Activated T-cell treated with anti-CD3 and anti-CD28 coated beads, Interleukin-2, amount 50 U/mL, for 24 hours (primary cell): Measurements from ENCODE around the gene LEMD2.

Experiments used
- DNase-seq: peaks from one replicate; pipeline ENCODE4 v3.0.0-alpha.2; 2020
- H3K27ac Mint-ChIP-seq: 2 replicates; pipeline ENCODE4 v1.8.0; 2020; ENCODE audit warnings: mild to moderate bottlenecking, mixed read lengths
- H3K27me3 Mint-ChIP-seq: 2 replicates; pipeline ENCODE4 v1.8.0; 2020; ENCODE audit warnings: mixed read lengths
- H3K36me3 Mint-ChIP-seq: 2 replicates; pipeline ENCODE4 v1.8.0; 2020; ENCODE audit warnings: low read depth, mixed read lengths
- H3K4me1 Mint-ChIP-seq: 2 replicates; pipeline ENCODE4 v1.8.0; 2020; ENCODE audit warnings: low read depth, mixed read lengths
- H3K4me3 Mint-ChIP-seq: 2 replicates; pipeline ENCODE4 v1.8.0; 2020; ENCODE audit warnings: mild to moderate bottlenecking, moderate library complexity, mixed read lengths
- H3K9me3 Mint-ChIP-seq: 2 replicates; pipeline ENCODE4 v1.8.0; 2020; ENCODE audit warnings: mixed read lengths

Gene LEMD2

DNA sequence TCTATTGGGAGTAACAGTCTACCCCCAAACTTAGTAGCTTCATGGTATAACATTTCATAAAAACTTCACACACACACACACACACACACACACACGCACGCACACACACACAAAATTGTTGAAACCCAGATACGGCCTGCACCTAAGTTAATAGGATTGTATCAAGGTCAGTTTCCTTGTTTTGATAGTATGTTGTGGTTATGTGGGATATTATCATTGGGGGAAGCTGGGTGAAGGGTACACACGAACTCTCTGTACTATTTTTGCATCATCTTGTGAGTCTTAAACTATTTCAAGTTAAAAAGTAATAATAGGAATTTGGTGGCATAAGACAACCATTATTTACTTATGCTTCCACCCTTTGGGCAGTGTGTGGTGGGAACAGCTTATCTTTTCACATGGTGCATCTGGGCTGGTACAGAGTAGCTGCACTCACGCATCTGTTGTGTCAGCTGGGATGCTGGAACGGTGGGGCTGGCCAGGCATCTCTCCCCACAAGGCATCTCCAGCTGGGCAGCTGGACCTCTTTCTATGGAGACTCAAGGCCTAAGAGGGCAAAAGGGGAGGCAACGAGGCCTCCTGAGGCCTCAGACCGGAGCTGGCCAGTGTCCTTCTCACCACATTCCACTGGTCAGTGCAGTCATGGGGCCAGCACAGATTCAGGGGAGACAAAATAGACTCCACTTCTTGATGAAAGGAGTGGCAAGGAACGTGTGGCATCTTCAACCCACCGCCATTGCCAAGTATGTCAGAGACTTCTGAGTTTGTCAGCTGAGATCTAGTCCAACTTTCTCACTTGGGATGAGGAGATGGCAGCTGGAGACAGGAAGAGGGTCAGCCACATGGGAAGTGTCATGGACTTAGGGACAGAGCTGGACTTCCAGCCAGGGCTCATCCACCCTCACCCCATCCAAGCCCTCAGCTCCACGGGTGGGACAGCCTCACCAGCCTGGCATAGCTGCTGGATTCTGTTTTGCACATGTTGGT is 21.7 kb downstream of the LEMD2 start:
- H3K36me3 Mint-ChIP-seq, result peaks cover 4% of the 10 kb centered on the region
- H3K27ac Mint-ChIP-seq, result no peak overlapping the region
- peaks cover 10% of the 10 kb centered on the region for H3K4me1 Mint-ChIP-seq
- no peak overlapping the region for H3K4me3 Mint-ChIP-seq
- H3K27me3 Mint-ChIP-seq, result peaks cover 10% of the 10 kb centered on the region
- H3K9me3 Mint-ChIP-seq, result no peaks in the 10 kb centered on the region
- no peak for DNase-seq

GRCh38 chr6:33765368-33765767 is 23.6 kb downstream of the LEMD2 start:
- H3K27me3 Mint-ChIP-seq, result peaks cover 10% of the 10 kb centered on the region
- DNase-seq, result no peak
- no peaks in the 10 kb centered on the region for H3K36me3 Mint-ChIP-seq
- peaks cover 2% of the 10 kb centered on the region for H3K4me1 Mint-ChIP-seq
- H3K9me3 Mint-ChIP-seq, result no peaks in the 10 kb centered on the region
- no peak overlapping the region for H3K27ac Mint-ChIP-seq
- no peak overlapping the region for H3K4me3 Mint-ChIP-seq

DNA sequence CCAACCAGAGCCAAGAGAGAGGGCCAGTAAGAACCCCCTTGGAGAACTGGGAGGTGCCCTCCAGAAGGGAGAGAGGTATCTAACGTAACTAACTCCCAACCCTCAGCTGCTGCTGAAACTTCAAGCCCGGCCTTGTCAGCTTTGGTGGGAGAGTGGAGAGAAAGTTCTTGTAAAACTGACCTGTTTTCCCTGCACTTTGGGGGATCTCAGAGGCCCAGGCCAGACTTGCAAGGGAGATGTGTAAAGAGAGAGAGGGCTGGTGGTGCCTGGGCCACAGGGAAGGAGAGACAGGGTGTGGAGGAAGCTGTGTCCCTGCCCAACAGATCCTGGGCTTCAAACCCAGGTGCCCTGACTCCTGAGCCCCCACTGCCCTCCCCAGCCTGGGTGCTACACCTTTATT is 24.9 kb downstream of the LEMD2 start:
- Mint-ChIP-seq H3K9me3 (no peaks in the 10 kb centered on the region), H3K36me3 (no peaks in the 10 kb centered on the region), H3K4me1 (peaks cover 2% of the 10 kb centered on the region), H3K27ac (no peak overlapping the region), H3K4me3 (no peak overlapping the region), H3K27me3 (peaks cover 7% of the 10 kb centered on the region)
- DNase-seq, result no peak

- Mint-ChIP-seq H3K4me1 (peaks cover under 1% of the 10 kb centered on the region), H3K9me3 (no peaks in the 10 kb centered on the region), H3K27ac (no peak overlapping the region), H3K27me3 (peaks cover 5% of the 10 kb centered on the region), H3K4me3 (no peak overlapping the region), H3K36me3 (no peaks in the 10 kb centered on the region)
- no peak for DNase-seq
Measured at GRCh38 chr6:33763483-33763882, 25.4 kb downstream of the LEMD2 start.

DNA sequence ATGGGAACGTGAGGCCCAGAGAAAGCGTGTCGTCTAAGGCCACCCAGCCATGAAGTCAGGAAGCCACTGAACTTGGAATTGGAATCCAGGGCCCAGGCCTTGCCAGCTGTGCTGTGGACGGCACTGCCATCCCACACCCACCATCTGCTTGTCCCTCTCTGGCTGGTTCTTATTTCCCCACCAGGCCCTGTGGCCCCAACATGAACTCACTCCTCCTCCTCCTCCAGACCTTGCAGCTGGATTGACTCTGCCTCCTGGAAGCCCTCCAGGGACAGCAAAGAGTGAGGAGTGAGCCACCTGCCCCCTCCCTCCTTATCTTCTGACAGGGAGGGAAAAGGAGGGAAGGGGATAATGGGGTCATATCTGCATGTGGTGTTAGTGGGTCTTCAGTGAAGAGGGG is 26.2 kb downstream of the LEMD2 start:
- no peak for DNase-seq
- Mint-ChIP-seq H3K4me1 (no peaks in the 10 kb centered on the region), H3K4me3 (no peak overlapping the region), H3K27me3 (peaks cover 3% of the 10 kb centered on the region), H3K9me3 (no peaks in the 10 kb centered on the region), H3K27ac (no peak overlapping the region), H3K36me3 (no peaks in the 10 kb centered on the region)

- no peaks in the 10 kb centered on the region for H3K4me1 Mint-ChIP-seq
- peaks cover 3% of the 10 kb centered on the region for H3K27me3 Mint-ChIP-seq
- DNase-seq, result peak; percentile 57
Measured at GRCh38 chr6:33761922-33762629, 26.9 kb downstream of the LEMD2 start.

GRCh38 chr6:33761581-33761921 is 27.4 kb downstream of the LEMD2 start:
- Mint-ChIP-seq H3K4me3 (no peak overlapping the region), H3K9me3 (no peaks in the 10 kb centered on the region), H3K27ac (no peak overlapping the region)

More at GRCh38 chr6:33761922-33762629, 26.9 kb downstream of the LEMD2 start:
- no peak overlapping the region for H3K4me3 Mint-ChIP-seq
- no peak overlapping the region for H3K27ac Mint-ChIP-seq
- no peaks in the 10 kb centered on the region for H3K9me3 Mint-ChIP-seq
- H3K36me3 Mint-ChIP-seq, result no peaks in the 10 kb centered on the region

GRCh38 chr6:33759887-33760629 is 28.9 kb downstream of the LEMD2 start:
- H3K36me3 Mint-ChIP-seq, result no peaks in the 10 kb centered on the region
- H3K4me1 Mint-ChIP-seq, result no peaks in the 10 kb centered on the region
- no peaks in the 10 kb centered on the region for H3K27me3 Mint-ChIP-seq
- H3K9me3 Mint-ChIP-seq, result no peaks in the 10 kb centered on the region
- H3K27ac Mint-ChIP-seq, result no peak overlapping the region
- H3K4me3 Mint-ChIP-seq, result no peak overlapping the region
- no peak for DNase-seq

More at GRCh38 chr6:33761581-33761921, 27.4 kb downstream of the LEMD2 start:
- H3K4me1 Mint-ChIP-seq, result no peaks in the 10 kb centered on the region
- no peak for DNase-seq
- peaks cover 3% of the 10 kb centered on the region for H3K27me3 Mint-ChIP-seq
- H3K36me3 Mint-ChIP-seq, result no peaks in the 10 kb centered on the region

- Mint-ChIP-seq H3K27ac (no peak overlapping the region), H3K27me3 (no peaks in the 10 kb centered on the region), H3K36me3 (no peaks in the 10 kb centered on the region), H3K4me3 (no peak overlapping the region), H3K4me1 (no peaks in the 10 kb centered on the region), H3K9me3 (no peaks in the 10 kb centered on the region)
- no peak for DNase-seq
Measured at GRCh38 chr6:33758815-33759216, 30.1 kb downstream of the LEMD2 start.

- H3K27ac Mint-ChIP-seq, result no peak overlapping the region
- DNase-seq, result no peak
- no peaks in the 10 kb centered on the region for H3K4me1 Mint-ChIP-seq
- no peak overlapping the region for H3K4me3 Mint-ChIP-seq
- H3K9me3 Mint-ChIP-seq, result no peaks in the 10 kb centered on the region
- no peaks in the 10 kb centered on the region for H3K36me3 Mint-ChIP-seq
- no peaks in the 10 kb centered on the region for H3K27me3 Mint-ChIP-seq
Measured at GRCh38 chr6:33757906-33758305, 31.0 kb downstream of the LEMD2 start.

- no peak overlapping the region for H3K27ac Mint-ChIP-seq
- no peak for DNase-seq
- no peaks in the 10 kb centered on the region for H3K27me3 Mint-ChIP-seq
- H3K36me3 Mint-ChIP-seq, result no peaks in the 10 kb centered on the region
- H3K4me3 Mint-ChIP-seq, result no peak overlapping the region
- H3K4me1 Mint-ChIP-seq, result no peaks in the 10 kb centered on the region
- H3K9me3 Mint-ChIP-seq, result no peaks in the 10 kb centered on the region
Measured at GRCh38 chr6:33757113-33757512, 31.8 kb downstream of the LEMD2 start.

DNA sequence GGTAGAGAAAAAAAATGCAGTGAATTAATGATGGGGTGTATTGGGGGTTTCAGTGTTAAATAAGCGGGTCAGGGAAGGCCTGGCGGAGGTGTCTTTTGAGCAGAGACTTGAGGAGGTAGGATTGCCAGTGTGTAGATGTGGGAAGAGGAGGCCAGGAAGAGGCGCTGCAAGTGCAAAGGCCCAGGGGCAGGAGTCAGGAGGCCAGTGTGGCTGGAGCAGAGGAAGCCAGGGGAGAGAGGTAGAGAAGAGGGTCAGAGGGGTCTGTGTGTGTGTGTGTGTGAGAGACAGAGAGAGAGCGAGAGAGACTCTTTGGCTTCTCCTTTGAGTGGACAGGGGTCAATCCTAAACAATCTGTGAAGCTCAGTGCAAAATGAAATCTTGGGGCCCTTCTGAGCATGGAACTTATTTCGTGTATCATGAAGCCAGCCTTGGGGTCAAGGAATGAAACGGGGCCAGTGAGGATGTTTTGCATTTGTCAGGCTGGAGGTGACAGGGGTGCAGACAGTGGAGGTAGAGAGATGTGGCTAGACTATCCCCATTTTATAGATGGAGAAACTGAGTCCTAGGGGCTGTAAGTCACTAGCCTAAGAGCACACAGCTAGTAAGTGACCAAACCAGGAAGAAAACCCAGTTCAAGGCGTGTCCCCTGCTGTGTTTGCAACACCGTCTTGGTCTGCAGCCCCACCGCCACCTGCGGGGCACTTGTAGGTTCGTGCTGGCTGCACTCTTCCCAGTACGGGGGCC is 32.5 kb downstream of the LEMD2 start:
- Mint-ChIP-seq H3K36me3 (no peaks in the 10 kb centered on the region), H3K27ac (no peak overlapping the region), H3K4me1 (no peaks in the 10 kb centered on the region), H3K4me3 (no peak overlapping the region), H3K9me3 (no peaks in the 10 kb centered on the region), H3K27me3 (no peaks in the 10 kb centered on the region)
- DNase-seq, result no peak

- no peaks in the 10 kb centered on the region for H3K27me3 Mint-ChIP-seq
- no peaks in the 10 kb centered on the region for H3K36me3 Mint-ChIP-seq
- no peak for DNase-seq
- no peak overlapping the region for H3K27ac Mint-ChIP-seq
- no peak overlapping the region for H3K4me3 Mint-ChIP-seq
- H3K9me3 Mint-ChIP-seq, result no peaks in the 10 kb centered on the region
- no peaks in the 10 kb centered on the region for H3K4me1 Mint-ChIP-seq
Measured at GRCh38 chr6:33755070-33755869, 33.7 kb downstream of the LEMD2 start.
